H1 (cell line): ENCODE data around the gene KRTAP17-1. TPM values are rescaled to one million over a fixed set of nuclear protein-coding genes. Genes with fewer than 3 reads are reported as not detected.

Experiments
- CBX5 ChIP-seq: fragments of 300-800, 300-1000 bp; sonication (generic); IDR thresholded peaks from 2 replicates; pipeline ENCODE4 v1.7.1; 2016; ENCODE audit warnings: antibody characterized with exemption, low read length, low read depth
- CEBPB ChIP-seq: IDR thresholded peaks from 2 replicates; pipeline ENCODE4 v1.6.1; 2012; ENCODE audit warnings: low read depth, low read length
- CHD2 ChIP-seq: IDR thresholded peaks from 2 replicates; pipeline ENCODE4 v1.6.1; 2012; ENCODE audit warnings: low read length, improper control_type of control experiment
- EGR1 ChIP-seq: IDR thresholded peaks from 2 replicates; pipeline ENCODE4 v1.6.1; 2011; ENCODE audit warnings: low read depth, low read length, borderline replicate concordance
- GABPA ChIP-seq: IDR thresholded peaks from 2 replicates; pipeline ENCODE4 v1.6.1; 2011; ENCODE audit warnings: mild to moderate bottlenecking, low read length, moderate library complexity, borderline replicate concordance; ENCODE audit not compliant: insufficient read depth
- KDM1A ChIP-seq: fragments of 200-600, 300-600 bp; sonication (generic); IDR thresholded peaks from 2 replicates; pipeline ENCODE4 v1.7.1; 2016; ENCODE audit warnings: mild to moderate bottlenecking, low read length, borderline replicate concordance
- TCF12 ChIP-seq: IDR thresholded peaks from 2 replicates; pipeline ENCODE4 v1.6.1; 2011; ENCODE audit warnings: low read depth, mild to moderate bottlenecking, low read length
- polyA plus RNA-seq, 7 experiments: library from polyadenylated mRNA; depleted of rRNA in 3 of 7; stranded (reverse) in 5 of 7; unstranded in 2 of 7; fragments of >200 nt in 5 of 7; fragments of 200-250 nt in 2 of 7; gene quantifications; 1 replicate in 5 of 7; 2 replicates in 1 of 7; 4 replicates in 1 of 7; pipeline versions ENCODE4 v1.2.1 to v1.2.3, GENCODE V29; 2011 to 2013; ENCODE audit warnings: missing spikeins in 2 of 7, mixed read lengths in 2 of 7
- total RNA-seq: library from RNA; stranded (reverse); fragmentation: NEBNext Ultra II Directional; extraction: Animal tissue kit (Norgen Biotek cat#: 25700); gene quantifications from 2 replicates; pipeline ENCODE4 v1.2.1, GENCODE V29; 2021
- TF ChIP-seq, protein P1 (sequence below): fragments of 300-600 bp; sonication (generic); IDR thresholded peaks from 2 replicates; pipeline ENCODE4 v1.7.1; 2012; ENCODE audit warnings: low read length, moderate library complexity, mild to moderate bottlenecking, inconsistent platforms; ENCODE audit not compliant: insufficient replicate concordance
- TF ChIP-seq, protein P2 (sequence below), 3 experiments: IDR thresholded peaks; 1 replicate in 2 of 3; 2 replicates in 1 of 3; pipeline versions ENCODE4 v1.5.1 to v1.6.1; 2011; ENCODE audit warnings: low read length in 3 of 3, mild to moderate bottlenecking in 3 of 3, inconsistent platforms in 2 of 3, low read depth in 1 of 3, moderate library complexity in 1 of 3; ENCODE audit not compliant: insufficient read depth in 1 of 3; ENCODE audit errors: control extremely low read depth in 1 of 3

The KRTAP17-1 gene
- total and polyA plus RNA-seq, 2 of the 8 experiments (the other 6 are each of a cell fraction or from before 2014, with no cell fraction given) = not detected

GRCh38 chr17:41315814-41316445 is 420 bp upstream of the KRTAP17-1 start (continued):
- TF ChIP-seq, protein P1, sequence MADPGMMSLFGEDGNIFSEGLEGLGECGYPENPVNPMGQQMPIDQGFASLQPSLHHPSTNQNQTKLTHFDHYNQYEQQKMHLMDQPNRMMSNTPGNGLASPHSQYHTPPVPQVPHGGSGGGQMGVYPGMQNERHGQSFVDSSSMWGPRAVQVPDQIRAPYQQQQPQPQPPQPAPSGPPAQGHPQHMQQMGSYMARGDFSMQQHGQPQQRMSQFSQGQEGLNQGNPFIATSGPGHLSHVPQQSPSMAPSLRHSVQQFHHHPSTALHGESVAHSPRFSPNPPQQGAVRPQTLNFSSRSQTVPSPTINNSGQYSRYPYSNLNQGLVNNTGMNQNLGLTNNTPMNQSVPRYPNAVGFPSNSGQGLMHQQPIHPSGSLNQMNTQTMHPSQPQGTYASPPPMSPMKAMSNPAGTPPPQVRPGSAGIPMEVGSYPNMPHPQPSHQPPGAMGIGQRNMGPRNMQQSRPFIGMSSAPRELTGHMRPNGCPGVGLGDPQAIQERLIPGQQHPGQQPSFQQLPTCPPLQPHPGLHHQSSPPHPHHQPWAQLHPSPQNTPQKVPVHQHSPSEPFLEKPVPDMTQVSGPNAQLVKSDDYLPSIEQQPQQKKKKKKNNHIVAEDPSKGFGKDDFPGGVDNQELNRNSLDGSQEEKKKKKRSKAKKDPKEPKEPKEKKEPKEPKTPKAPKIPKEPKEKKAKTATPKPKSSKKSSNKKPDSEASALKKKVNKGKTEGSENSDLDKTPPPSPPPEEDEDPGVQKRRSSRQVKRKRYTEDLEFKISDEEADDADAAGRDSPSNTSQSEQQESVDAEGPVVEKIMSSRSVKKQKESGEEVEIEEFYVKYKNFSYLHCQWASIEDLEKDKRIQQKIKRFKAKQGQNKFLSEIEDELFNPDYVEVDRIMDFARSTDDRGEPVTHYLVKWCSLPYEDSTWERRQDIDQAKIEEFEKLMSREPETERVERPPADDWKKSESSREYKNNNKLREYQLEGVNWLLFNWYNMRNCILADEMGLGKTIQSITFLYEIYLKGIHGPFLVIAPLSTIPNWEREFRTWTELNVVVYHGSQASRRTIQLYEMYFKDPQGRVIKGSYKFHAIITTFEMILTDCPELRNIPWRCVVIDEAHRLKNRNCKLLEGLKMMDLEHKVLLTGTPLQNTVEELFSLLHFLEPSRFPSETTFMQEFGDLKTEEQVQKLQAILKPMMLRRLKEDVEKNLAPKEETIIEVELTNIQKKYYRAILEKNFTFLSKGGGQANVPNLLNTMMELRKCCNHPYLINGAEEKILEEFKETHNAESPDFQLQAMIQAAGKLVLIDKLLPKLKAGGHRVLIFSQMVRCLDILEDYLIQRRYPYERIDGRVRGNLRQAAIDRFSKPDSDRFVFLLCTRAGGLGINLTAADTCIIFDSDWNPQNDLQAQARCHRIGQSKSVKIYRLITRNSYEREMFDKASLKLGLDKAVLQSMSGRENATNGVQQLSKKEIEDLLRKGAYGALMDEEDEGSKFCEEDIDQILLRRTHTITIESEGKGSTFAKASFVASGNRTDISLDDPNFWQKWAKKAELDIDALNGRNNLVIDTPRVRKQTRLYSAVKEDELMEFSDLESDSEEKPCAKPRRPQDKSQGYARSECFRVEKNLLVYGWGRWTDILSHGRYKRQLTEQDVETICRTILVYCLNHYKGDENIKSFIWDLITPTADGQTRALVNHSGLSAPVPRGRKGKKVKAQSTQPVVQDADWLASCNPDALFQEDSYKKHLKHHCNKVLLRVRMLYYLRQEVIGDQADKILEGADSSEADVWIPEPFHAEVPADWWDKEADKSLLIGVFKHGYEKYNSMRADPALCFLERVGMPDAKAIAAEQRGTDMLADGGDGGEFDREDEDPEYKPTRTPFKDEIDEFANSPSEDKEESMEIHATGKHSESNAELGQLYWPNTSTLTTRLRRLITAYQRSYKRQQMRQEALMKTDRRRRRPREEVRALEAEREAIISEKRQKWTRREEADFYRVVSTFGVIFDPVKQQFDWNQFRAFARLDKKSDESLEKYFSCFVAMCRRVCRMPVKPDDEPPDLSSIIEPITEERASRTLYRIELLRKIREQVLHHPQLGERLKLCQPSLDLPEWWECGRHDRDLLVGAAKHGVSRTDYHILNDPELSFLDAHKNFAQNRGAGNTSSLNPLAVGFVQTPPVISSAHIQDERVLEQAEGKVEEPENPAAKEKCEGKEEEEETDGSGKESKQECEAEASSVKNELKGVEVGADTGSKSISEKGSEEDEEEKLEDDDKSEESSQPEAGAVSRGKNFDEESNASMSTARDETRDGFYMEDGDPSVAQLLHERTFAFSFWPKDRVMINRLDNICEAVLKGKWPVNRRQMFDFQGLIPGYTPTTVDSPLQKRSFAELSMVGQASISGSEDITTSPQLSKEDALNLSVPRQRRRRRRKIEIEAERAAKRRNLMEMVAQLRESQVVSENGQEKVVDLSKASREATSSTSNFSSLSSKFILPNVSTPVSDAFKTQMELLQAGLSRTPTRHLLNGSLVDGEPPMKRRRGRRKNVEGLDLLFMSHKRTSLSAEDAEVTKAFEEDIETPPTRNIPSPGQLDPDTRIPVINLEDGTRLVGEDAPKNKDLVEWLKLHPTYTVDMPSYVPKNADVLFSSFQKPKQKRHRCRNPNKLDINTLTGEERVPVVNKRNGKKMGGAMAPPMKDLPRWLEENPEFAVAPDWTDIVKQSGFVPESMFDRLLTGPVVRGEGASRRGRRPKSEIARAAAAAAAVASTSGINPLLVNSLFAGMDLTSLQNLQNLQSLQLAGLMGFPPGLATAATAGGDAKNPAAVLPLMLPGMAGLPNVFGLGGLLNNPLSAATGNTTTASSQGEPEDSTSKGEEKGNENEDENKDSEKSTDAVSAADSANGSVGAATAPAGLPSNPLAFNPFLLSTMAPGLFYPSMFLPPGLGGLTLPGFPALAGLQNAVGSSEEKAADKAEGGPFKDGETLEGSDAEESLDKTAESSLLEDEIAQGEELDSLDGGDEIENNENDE = no peak
- TF ChIP-seq KDM1A (no peak), EGR1 (no peak), GABPA (no peak), CHD2 (no peak), CEBPB (no peak), TCF12 (no peak), CBX5 (no peak)
- TF ChIP-seq, protein P2, sequence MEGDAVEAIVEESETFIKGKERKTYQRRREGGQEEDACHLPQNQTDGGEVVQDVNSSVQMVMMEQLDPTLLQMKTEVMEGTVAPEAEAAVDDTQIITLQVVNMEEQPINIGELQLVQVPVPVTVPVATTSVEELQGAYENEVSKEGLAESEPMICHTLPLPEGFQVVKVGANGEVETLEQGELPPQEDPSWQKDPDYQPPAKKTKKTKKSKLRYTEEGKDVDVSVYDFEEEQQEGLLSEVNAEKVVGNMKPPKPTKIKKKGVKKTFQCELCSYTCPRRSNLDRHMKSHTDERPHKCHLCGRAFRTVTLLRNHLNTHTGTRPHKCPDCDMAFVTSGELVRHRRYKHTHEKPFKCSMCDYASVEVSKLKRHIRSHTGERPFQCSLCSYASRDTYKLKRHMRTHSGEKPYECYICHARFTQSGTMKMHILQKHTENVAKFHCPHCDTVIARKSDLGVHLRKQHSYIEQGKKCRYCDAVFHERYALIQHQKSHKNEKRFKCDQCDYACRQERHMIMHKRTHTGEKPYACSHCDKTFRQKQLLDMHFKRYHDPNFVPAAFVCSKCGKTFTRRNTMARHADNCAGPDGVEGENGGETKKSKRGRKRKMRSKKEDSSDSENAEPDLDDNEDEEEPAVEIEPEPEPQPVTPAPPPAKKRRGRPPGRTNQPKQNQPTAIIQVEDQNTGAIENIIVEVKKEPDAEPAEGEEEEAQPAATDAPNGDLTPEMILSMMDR (IDR thresholded peaks at IDR 0.05; ENCODE audit: control extremely low read depth in 1 of 3, insufficient read depth in 1 of 3, low read depth in 1 of 3, low read length in 3 of 3) = no peak
